Activated T-cell treated with anti-CD3 and anti-CD28 coated beads for 1 hour (primary cell): ENCODE results near the gene NT5DC1.

ENCODE experiments used
- DNase-seq: peaks from one replicate; pipeline ENCODE4 v3.0.0-alpha.2; 2020; ENCODE audit warnings: low read depth

NT5DC1 gene

DNA sequence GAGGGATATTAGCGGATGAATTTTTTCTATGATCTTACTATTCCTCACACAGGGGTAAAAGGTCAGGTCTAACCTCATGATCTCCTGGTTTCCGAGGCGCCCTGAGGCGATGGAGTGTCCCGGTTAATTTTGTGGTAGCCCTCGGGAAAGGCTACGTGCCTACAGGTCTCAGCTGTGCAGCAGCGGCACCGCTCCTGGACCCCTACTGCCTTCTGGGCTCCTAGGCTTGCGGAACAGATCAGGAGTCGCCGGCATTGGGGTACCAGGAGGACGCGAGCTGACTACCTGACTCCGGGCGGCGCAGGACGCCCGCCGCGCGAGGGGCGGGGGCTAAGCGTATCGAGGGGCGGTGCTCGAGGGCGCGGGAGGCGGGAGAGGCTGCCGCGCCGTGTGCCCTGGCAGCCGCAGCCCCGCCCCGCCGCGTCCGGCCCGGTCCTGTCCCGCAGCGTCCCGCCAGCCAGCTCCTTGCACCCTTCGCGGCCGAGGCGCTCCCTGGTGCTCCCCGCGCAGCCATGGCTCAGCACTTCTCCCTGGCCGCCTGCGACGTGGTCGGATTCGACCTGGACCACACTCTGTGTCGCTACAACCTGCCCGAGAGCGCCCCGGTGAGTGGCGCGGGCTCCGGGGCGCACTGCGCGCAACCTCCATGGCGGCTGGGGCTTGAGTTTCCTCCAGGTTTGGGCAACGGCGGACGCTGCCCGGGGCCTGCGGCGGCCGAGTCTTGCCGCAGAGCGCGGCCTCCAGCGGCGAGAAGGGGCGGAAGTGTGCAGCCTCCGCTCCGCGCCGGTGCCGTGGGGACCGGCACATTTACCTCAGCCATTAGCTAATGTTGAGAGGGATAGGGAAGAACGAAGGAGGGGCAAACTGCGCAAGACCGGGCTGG is at the start of gene NT5DC1:
TSS of gene NT5DC1 (plus strand) at position 435 of the 883 bp plus-strand sequence. CDS start at position 513, 78 bp downstream.
- DNase-seq = peak; percentile 77

- DNase-seq = no peak
These were observed 49.4 kb upstream of the NT5DC1 start for GRCh38 chr6:116051244-116051643.

DNA sequence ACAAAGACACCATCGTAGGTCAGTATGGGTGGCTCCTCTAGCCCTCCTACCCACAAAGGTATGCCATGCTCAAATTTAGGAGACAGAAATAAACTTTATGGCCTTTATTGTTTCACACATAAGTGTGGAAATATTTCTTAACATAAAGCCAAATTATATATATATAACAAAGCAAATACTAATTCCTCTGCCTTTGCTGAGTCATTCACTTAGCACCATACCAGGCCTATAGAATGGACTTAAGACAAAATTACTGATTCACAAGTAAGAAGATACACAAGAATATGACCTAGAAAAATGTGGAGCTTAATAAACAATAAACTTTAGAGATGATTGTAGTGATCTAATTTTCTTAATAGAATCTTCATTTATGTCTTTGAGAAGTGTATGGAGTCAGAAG is 45.1 kb upstream of the NT5DC1 start:
- no peak for DNase-seq

GRCh38 chr6:116057766-116058165 is 42.9 kb upstream of the NT5DC1 start:
- no peak for DNase-seq

GRCh38 chr6:116059713-116060571 is 40.7 kb upstream of the NT5DC1 start:
- DNase-seq = no peak

DNA sequence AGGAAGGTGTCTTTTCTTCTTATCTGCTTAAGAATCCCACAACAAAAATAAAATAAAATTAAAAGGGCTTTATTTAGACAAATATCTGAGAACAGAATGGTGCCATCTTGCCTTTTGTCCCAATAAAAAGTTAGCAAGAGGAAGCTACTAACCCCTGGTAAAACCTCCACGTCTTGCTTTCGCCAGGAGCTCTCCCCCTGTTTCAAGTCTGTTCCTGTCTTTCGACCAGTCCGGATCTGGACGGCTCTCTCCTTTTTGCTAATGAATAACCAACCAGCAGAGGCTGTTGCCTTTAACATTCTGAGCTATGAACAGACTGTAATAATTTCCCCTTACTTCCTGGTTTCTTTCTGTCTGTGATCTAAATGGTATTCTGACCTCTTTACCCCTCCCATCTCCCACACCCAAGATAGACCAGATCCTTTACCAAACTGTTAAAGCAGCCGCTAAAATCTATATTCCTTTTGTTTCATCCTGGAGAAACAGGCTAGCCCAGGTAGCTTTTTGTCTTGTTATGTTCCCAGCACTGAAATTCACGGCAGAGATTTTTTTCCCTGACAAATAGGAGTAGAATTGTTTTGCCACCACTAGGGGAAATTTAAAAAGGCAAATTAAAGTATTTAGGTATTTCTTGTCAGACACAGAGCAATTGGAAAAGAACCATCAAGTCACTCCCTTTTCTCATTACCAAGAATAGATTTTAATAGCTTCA is 39.9 kb upstream of the NT5DC1 start, which contains the start of gene FRK:
TSS of gene FRK (minus strand) at position 320 of the 712 bp plus-strand sequence. CDS start 580 bp downstream, outside the sequence.
- no peak for DNase-seq

- no peak for DNase-seq
These were observed 38.2 kb upstream of the NT5DC1 start for GRCh38 chr6:116062496-116062895.

DNA sequence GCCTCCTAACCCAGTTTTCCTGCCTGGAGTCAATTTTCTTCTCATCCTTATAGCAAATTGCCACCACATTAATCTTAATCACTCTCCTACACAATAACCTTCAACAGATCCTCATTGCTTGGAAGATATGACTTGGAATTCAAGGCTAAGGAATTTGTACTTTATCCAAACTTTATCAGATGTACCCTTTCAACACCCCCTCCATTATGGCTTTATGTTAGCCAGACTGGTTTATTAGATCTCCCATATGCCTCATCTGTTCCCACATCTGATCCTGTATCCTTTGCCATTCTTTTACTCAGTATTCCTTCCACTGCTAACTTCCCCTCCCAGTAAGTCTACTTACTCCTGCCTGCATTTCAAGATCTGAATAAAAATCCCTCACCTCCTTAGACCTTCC is 36.0 kb upstream of the NT5DC1 start:
- DNase-seq = no peak

DNA sequence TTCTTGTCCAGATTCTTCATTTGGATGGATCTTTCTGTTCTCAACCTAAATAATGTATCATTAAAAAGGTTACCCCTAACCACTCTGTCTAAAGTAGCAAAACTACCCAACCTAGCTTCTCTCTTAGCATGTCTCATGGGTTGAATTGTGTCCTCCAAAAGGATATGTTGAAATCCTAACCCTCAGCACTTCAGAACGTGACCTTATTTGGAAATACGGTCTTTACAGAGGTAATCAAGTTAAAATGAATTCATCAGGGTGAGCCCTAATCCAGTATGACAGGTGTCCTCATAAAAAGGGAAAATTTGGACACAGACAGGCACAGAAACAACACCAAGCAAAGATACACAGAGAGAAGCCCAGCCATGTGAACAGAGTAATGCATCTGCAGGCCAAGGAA is 33.9 kb upstream of the NT5DC1 start:
- no peak for DNase-seq

DNA sequence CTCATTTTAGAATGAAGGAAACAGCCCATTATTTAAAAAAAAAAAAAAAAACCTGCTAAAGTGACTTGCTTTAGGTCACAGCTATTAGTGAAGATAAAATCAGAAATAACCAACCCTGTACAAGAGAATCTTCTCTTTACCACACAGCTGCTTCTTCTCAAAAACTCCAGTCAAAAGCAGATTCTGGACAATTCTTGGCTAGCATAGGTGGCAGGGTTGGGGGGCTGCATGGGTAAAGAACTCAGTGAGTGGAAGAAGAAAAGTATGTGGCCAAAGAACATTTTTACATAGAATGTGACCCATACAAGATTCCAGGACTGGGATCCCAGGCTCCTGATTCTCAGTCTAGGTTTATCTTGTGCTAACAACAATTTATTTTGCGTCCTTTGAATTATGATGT is 30.6 kb upstream of the NT5DC1 start:
- no peak for DNase-seq

DNA sequence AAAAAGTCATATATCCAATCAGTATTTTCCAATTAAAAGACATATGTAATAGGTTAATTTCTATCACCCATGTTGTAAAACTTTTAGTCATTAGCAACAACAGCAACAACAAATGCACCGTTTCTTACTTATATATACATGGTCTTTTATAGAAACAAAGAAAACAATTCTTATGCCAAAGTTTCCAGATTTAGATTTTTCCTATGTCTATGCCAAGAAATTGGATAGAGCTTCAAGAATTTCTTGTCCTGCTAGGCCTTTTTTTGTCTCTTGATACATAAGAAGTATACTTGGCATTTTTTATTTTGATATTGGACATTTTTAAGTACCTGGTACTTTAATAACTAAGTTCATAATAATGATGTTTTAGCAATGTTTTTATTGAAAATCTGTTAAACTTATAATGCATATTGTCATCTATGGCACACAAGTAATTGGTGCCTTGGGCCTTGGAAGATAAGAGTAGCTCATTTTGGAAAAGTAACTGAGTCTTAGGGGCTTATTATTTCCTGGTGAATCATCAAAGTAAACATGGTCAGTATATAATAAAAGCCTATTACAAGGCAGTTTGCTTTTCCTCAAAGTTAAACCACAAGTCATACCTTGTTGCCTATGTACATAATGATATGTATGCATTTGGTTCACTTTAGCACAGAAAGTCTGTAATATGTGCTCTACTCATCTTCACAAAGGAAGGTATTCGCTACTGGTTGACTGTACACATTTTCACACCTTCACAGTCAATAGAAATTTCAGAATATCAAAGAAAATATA is 29.9 kb upstream of the NT5DC1 start:
- DNase-seq = no peak

DNA sequence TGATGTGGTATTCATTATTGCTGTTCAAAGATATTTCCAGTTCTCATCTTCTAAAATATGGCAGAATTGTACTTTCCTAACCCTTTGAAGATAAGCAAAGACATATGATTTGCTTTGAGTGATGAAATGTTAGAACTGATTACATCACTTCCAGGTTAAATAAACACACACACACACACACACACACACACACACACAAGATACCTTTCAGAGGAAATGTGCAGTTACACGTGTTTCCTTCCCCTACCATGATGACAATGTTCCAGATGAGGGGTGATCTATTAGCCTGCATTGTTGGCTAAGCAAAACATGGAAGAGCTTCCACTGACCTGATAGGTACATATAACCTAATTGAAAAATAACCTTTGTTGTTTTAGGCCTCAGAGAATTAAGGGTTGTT is 28.3 kb upstream of the NT5DC1 start:
- DNase-seq = no peak

- no peak for DNase-seq
These were observed 26.8 kb upstream of the NT5DC1 start for GRCh38 chr6:116073765-116074440.

DNA sequence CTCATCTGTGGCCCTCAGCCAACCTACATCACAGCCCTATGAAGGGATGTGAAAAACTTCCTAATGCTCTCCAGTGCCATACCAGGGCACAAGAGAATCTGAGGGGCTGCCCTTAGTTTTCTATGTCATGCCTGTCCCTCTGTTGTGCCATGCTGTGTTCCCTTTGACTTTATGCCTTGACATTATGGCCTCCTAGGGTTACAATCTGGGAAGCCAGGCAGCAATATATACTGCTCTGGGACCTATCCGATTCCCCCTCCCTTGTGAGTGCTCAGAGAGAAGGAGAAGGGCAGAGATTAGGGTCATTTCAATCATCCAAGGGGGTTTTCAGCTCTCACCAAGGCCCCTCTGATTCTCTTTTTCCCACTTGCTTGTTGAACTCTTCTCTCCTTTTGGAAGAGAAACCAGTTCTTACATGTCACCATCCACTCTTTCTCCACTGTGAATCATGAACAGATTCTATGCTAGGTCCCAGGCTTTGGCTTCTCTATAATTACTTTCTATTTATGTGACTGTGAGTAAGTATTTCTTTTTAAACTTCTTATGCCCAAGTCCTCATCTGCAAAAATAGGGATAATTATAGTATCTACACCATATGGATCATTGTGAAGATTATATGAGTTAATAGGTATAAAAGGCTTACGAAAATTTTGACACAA is 25.8 kb upstream of the NT5DC1 start:
- no peak for DNase-seq

GRCh38 chr6:116078522-116078921 is 22.1 kb upstream of the NT5DC1 start:
- DNase-seq = no peak

DNA sequence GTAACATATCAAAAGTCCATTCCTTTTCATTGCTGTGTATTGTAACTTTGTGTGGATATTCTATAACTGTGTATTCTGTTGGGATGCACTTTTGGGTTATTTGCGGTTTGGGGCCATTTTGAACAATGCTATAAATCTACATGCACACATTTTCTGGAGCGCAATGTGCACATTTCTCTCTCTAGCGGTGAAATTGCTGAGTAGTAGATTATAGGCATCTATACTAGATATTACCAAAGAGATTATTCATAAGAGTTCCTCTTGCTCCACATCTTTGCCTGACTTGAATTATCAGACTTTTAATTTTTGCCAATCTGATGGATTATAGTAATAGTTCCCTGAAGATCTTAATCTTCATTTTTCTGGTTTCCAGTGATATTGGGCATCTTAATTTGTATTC is 21.7 kb upstream of the NT5DC1 start:
- DNase-seq = no peak

DNA sequence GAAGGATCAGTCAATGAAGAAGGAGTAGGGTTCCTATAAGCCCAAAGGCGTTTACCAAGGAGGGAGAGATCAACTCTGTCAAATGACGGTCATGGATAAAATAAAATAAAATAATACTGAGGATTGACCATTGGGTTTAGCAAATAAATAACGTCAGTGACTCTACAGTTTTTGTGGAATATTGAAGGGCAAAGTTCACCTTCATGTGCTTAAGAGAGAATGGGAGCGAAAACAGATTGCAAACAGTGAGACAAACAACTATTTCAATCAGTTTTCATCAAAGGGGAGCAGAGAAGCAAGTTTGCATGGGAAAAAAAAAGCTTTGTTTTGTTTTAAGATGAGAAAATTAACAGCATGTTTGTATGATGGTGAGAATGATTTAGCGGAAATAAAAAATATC is 17.6 kb upstream of the NT5DC1 start:
- no peak for DNase-seq

- DNase-seq = no peak
These were observed 16.4 kb upstream of the NT5DC1 start for GRCh38 chr6:116084284-116084683.

DNA sequence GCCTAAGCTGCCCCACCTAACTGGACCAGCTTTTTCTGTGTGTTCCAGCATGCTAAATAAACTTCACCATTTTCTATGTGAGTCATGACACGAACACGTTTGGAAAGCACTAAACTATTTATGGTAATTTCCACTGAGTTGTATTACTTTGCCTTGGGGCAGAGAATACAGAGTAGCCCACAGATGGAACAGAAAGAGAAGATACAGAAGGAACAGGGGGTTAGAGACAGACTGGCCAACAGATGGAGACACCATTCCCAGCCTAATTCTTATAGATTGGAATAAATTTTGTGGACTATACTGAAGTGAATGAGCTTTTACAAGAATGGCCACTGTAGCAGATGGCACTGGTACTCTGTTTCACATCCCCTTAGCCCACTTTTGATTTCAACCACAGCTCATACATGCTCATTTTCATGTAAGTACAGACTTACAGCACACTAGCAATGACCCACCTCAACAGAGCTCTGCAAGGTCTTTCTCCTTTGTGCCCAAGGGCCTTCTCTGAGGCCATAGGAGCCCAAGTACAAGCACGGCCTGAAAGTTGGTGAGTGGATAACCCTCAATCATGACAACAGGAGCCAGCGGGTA is 13.1 kb upstream of the NT5DC1 start:
- no peak for DNase-seq

GRCh38 chr6:116088946-116089345 is 11.7 kb upstream of the NT5DC1 start:
- DNase-seq = no peak
